ENCODE results near the gene AIMP2. TPM values are rescaled to one million over a fixed set of nuclear protein-coding genes. Genes with fewer than 3 reads are reported as not detected.
"Not testable (repeated sequence)": the region's sequence is repeated elsewhere in the genome, so short reads cannot be mapped to it uniquely, and the experiment has no call there.

The AIMP2 gene
- polyA plus RNA-seq, 1 donor (not counting 4 experiments of a cell fraction or from before 2014, with no cell fraction given) = 71.0 TPM

DNA sequence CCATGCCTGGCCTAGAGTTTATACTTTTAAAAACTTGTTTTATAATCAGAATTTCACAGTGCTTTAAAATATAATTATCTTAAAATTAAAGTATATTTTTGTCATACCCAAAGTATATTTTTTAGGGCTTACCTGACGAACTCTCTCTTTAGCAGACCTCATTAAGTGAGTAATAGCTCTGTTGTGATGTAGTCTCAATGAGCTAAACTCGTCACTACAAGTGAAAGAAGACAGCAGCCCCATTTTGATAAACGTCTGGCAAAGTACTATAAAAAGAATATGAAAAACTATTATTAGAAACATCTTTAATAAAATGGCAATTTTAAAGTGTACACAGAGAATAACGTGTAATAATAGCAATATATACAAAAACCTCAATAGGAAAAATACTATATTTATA is 40.7 kb downstream of the AIMP2 start:
- Histone ChIP-seq H3K27ac (ENCODE audit: control insufficient read depth, insufficient read depth, low read length) (no peak overlapping the region), H3K4me2 (ENCODE audit: control insufficient read depth, extremely low read depth, insufficient read depth, low read depth, low read length) (no peak overlapping the region), H2AFZ (ENCODE audit: control insufficient read depth, low read length) (no peak overlapping the region), H3K4me1 (ENCODE audit: control insufficient read depth, extremely low read depth, insufficient read depth, low read length) (no peaks in the 10 kb centered on the region), H3K79me2 (ENCODE audit: control insufficient read depth, insufficient read depth, low read length) (peaks cover under 1% of the 10 kb centered on the region), H3K9me3 (ENCODE audit: control insufficient read depth, low read depth, low read length) (no peaks in the 10 kb centered on the region), H4K20me1 (ENCODE audit: control insufficient read depth, extremely low read depth, insufficient read depth, low read length) (no peaks in the 10 kb centered on the region), H3K4me3 (ENCODE audit: control insufficient read depth in 2 of 3, extremely low read depth in 1 of 3, insufficient read depth in 2 of 3, low read depth in 1 of 3, low read length in 3 of 3) (no peak overlapping the region), H3K9ac (ENCODE audit: control insufficient read depth, extremely low read depth, insufficient read depth, low read length) (no peak overlapping the region), H3K27me3 (ENCODE audit: control insufficient read depth, extremely low read depth, insufficient read depth, low read length) (no peaks in the 10 kb centered on the region), H3K36me3 (ENCODE audit: control insufficient read depth in 2 of 2, extremely low read depth in 1 of 2, insufficient read depth in 2 of 2, low read length in 2 of 2) (peaks cover 10 to 11% of the 10 kb centered on the region in 2 experiments), H3K9me1 (ENCODE audit: control insufficient read depth, extremely low read depth, insufficient read depth, low read length) (no peaks in the 10 kb centered on the region)
- FAIRE-seq (no peak), DNase-seq (ENCODE audit: low read depth, low spot score) (no peak)
- no peak for TF ChIP-seq EZH2 (IDR thresholded peaks at IDR 0.05; ENCODE audit: low read length)
- TF ChIP-seq, protein P1, sequence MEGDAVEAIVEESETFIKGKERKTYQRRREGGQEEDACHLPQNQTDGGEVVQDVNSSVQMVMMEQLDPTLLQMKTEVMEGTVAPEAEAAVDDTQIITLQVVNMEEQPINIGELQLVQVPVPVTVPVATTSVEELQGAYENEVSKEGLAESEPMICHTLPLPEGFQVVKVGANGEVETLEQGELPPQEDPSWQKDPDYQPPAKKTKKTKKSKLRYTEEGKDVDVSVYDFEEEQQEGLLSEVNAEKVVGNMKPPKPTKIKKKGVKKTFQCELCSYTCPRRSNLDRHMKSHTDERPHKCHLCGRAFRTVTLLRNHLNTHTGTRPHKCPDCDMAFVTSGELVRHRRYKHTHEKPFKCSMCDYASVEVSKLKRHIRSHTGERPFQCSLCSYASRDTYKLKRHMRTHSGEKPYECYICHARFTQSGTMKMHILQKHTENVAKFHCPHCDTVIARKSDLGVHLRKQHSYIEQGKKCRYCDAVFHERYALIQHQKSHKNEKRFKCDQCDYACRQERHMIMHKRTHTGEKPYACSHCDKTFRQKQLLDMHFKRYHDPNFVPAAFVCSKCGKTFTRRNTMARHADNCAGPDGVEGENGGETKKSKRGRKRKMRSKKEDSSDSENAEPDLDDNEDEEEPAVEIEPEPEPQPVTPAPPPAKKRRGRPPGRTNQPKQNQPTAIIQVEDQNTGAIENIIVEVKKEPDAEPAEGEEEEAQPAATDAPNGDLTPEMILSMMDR (optimal IDR thresholded peaks at IDR 0.05 in 1 of 3, IDR thresholded peaks at IDR 0.05 in 1 of 3, conservative IDR thresholded peaks at IDR 0.05 in 1 of 3; ENCODE audit: extremely low read depth in 1 of 3, insufficient read depth in 2 of 3, low read length in 3 of 3) = no peak
- dilution Hi-C loops (cut with MboI; ENCODE audit: extremely low pct_ligation_motif_present, low sequenced_read_pairs) = no loop called here

DNA sequence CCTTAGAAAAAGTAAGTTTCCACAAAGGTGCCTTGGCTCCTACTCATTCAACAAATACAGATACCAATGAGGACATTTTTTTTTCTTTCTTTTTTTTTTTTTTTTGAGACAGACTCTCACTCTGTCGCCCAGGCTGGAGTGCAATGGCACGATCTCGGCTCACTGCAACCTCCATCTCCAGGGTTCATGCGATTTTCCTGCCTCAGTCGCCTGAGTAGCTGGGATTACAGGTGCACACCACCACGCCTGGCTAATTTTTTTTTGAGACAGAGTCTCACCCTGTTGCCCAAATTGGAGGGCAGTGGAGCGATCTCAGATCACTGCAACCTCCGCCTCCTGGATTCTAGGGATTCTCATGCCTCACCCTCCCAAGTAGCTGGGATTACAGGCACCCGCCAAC is 42.1 kb downstream of the AIMP2 start:
- H4K20me1 ChIP-seq (ENCODE audit: control insufficient read depth, extremely low read depth, insufficient read depth, low read length); H3K4me3 ChIP-seq (ENCODE audit: control insufficient read depth in 2 of 3, extremely low read depth in 1 of 3, insufficient read depth in 2 of 3, low read depth in 1 of 3, low read length in 3 of 3); dilution Hi-C loops (cut with MboI; ENCODE audit: extremely low pct_ligation_motif_present, low sequenced_read_pairs); H3K27ac ChIP-seq (ENCODE audit: control insufficient read depth, insufficient read depth, low read length); H2AFZ ChIP-seq (ENCODE audit: control insufficient read depth, low read length); H3K4me2 ChIP-seq (ENCODE audit: control insufficient read depth, extremely low read depth, insufficient read depth, low read depth, low read length); H3K4me1 ChIP-seq (ENCODE audit: control insufficient read depth, extremely low read depth, insufficient read depth, low read length); H3K9ac ChIP-seq (ENCODE audit: control insufficient read depth, extremely low read depth, insufficient read depth, low read length); DNase-seq (ENCODE audit: low read depth, low spot score); FAIRE-seq; H3K9me3 ChIP-seq (ENCODE audit: control insufficient read depth, low read depth, low read length); H3K9me1 ChIP-seq (ENCODE audit: control insufficient read depth, extremely low read depth, insufficient read depth, low read length); H3K27me3 ChIP-seq (ENCODE audit: control insufficient read depth, extremely low read depth, insufficient read depth, low read length); H3K79me2 ChIP-seq (ENCODE audit: control insufficient read depth, insufficient read depth, low read length): not testable (repeated sequence)
- H3K36me3 ChIP-seq (ENCODE audit: control insufficient read depth in 2 of 2, extremely low read depth in 1 of 2, insufficient read depth in 2 of 2, low read length in 2 of 2) = peaks cover 8 to 10% of the 10 kb centered on the region in 2 experiments

DNA sequence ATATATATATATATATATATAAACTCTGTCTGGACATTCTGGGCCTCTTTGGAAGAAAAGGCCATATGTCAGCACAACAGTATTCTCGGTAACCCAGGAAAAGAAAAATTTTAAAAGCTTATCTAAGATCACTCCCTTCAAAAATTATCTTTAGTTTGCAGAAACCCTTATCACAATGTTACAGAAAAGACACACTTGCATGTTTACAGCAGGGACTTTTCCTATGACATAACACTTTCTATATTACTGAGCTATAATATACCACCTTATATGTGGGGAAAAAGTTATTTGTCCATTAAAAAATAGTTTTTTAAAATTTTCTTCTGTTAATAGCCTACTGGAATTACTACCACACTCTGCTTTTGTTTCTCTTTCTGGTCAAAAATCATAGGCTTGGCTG is 47.5 kb downstream of the AIMP2 start:
- no peak overlapping the region for H3K9ac ChIP-seq (ENCODE audit: control insufficient read depth, extremely low read depth, insufficient read depth, low read length)
- DNase-seq (ENCODE audit: low read depth, low spot score) = no peak
- H3K9me3 ChIP-seq (ENCODE audit: control insufficient read depth, low read depth, low read length) = no peaks in the 10 kb centered on the region
- H2AFZ ChIP-seq (ENCODE audit: control insufficient read depth, low read length) = no peak overlapping the region
- peaks cover 8% of the 10 kb centered on the region for H3K4me1 ChIP-seq (ENCODE audit: control insufficient read depth, extremely low read depth, insufficient read depth, low read length)
- peaks cover 30% of the 10 kb centered on the region for H3K79me2 ChIP-seq (ENCODE audit: control insufficient read depth, insufficient read depth, low read length)
- TF ChIP-seq EZH2 (IDR thresholded peaks at IDR 0.05; ENCODE audit: low read length) = no peak
- TF ChIP-seq, protein P1 (optimal IDR thresholded peaks at IDR 0.05 in 1 of 3, IDR thresholded peaks at IDR 0.05 in 1 of 3, conservative IDR thresholded peaks at IDR 0.05 in 1 of 3; ENCODE audit: extremely low read depth in 1 of 3, insufficient read depth in 2 of 3, low read length in 3 of 3) = no peak
- no peak overlapping the region for H3K4me3 ChIP-seq (ENCODE audit: control insufficient read depth in 2 of 3, extremely low read depth in 1 of 3, insufficient read depth in 2 of 3, low read depth in 1 of 3, low read length in 3 of 3)
- no peaks in the 10 kb centered on the region for H4K20me1 ChIP-seq (ENCODE audit: control insufficient read depth, extremely low read depth, insufficient read depth, low read length)
- FAIRE-seq = no peak
- H3K9me1 ChIP-seq (ENCODE audit: control insufficient read depth, extremely low read depth, insufficient read depth, low read length) = no peaks in the 10 kb centered on the region
- dilution Hi-C loops (cut with MboI; ENCODE audit: extremely low pct_ligation_motif_present, low sequenced_read_pairs) = no loop called here
- H3K36me3 ChIP-seq (ENCODE audit: control insufficient read depth in 2 of 2, extremely low read depth in 1 of 2, insufficient read depth in 2 of 2, low read length in 2 of 2) = peaks cover 0 to 6% of the 10 kb centered on the region in 2 experiments
- no peak overlapping the region for H3K4me2 ChIP-seq (ENCODE audit: control insufficient read depth, extremely low read depth, insufficient read depth, low read depth, low read length)
- no peak overlapping the region for H3K27ac ChIP-seq (ENCODE audit: control insufficient read depth, insufficient read depth, low read length)
- H3K27me3 ChIP-seq (ENCODE audit: control insufficient read depth, extremely low read depth, insufficient read depth, low read length) = no peaks in the 10 kb centered on the region
